Mesenteric fat pad (tissue), 1 donor: ENCODE results near the gene LCTL. TPM values are rescaled to one million over a fixed set of nuclear protein-coding genes. Genes with fewer than 3 reads are reported as not detected.

Experiments used
- DNase-seq: peaks from one replicate; pipeline ENCODE4 v3.0.0-alpha.2; 2020; ENCODE audit warnings: low spot score
- total RNA-seq: library from RNA; stranded (reverse); fragmentation: NEBNext Ultra II Directional; extraction: Animal tissue kit (Norgen Biotek cat#: 25700); gene quantifications from one replicate; pipeline ENCODE4 v1.2.1, GENCODE V29; 2021
- donor health status: DM: yes; HTN: yes; CAD: no.

Gene LCTL
- total RNA-seq, 1 donor from 2014 or later: not detected

- peak; percentile 87 for DNase-seq
Observed at GRCh38 chr15:66566963-66567531, 1.2 kb upstream of the LCTL start.

GRCh38 chr15:66565141-66565641 lies 607 bp downstream of the LCTL start:
- DNase-seq: peak; percentile 75

GRCh38 chr15:66564136-66565041 lies 1.4 kb downstream of the LCTL start:
- peak; percentile 81 for DNase-seq

- DNase-seq: peak; percentile 80
Observed at GRCh38 chr15:66563566-66564110, 2.2 kb downstream of the LCTL start.

- no peak for DNase-seq
Observed at GRCh38 chr15:66563126-66563525, 2.7 kb downstream of the LCTL start.

- DNase-seq: peak; percentile 79
Observed at GRCh38 chr15:66560856-66561525, 4.8 kb downstream of the LCTL start.

- DNase-seq: peak; percentile 24
Observed at GRCh38 chr15:66558271-66558670, 7.5 kb downstream of the LCTL start.

DNA sequence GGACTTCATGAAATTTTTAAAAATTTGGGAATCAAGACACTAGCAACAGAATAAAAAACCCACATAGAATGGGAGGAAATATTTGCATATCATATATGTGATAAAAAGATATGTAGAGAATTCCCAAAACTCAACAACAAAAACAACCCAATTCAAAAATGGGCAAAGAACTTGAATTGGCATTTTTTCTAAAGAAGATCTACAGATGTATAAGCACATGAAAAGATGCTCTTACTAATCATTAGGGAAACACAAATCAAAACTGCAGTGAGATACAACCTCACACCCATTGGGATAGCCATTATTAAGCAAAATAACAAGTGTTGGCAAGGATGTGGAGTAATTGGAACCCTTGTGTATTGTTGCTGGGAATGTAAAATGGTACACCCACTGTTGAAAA lies 10.1 kb downstream of the LCTL start:
- DNase-seq: no peak

- no peak for DNase-seq
Observed at GRCh38 chr15:66545255-66545654, 20.5 kb downstream of the LCTL start.

DNA sequence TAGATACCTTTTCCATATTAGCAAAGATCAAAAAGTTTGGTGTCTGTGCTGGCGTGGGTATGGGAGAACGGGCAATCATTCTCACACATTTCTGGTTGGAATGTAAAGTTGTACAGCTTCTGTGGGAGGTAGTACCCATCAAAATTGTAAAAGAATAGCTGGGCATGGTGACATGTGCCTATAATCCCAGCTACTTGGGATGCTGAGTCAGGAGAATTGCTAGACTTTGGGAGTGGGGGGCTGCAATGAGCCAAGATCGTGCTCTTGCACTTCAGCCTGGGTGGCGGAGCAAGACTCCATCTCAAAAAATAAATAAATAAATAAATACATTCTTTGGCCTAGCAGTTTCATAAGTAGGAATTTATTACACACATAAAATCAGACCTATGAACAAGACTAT lies 22.9 kb downstream of the LCTL start:
- no peak for DNase-seq

DNA sequence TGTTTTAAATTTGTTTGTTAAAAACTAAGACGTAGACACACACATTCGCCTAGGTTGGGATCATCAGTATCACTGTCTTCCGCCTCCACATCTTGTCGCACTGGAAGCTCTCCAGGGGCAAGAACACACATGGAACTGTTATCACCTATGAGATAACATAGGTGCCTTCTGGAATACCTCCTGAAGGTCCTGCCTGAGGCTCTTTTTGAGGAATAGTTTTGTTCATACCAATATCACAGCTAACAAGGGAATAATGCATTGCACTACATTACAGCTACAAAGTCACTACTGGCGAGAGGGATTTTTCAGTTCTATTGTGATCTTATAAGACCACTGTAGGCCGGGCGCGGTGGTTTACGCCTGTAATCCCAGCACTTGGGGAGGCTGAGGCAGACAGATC lies 30.7 kb downstream of the LCTL start:
- DNase-seq: no peak

DNA sequence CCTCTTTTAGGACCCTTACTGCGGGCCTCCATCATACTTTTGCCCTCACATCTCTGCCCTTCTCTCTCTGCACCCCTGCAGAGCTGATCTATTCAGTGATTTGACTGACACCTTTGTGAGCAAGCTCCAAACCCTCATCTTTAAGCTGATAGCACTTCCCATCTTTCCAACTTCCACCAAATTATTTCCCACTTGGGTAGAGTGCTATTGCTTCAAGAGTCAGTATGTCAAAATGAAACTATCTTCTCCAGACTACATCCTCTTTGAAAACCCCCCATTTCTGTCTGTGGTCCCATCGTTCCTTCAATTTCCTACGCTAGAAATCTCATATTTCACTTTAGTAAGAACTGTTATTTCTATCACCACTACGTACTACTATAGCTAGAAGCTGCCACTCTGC lies 41.0 kb downstream of the LCTL start:
- DNase-seq: no peak

DNA sequence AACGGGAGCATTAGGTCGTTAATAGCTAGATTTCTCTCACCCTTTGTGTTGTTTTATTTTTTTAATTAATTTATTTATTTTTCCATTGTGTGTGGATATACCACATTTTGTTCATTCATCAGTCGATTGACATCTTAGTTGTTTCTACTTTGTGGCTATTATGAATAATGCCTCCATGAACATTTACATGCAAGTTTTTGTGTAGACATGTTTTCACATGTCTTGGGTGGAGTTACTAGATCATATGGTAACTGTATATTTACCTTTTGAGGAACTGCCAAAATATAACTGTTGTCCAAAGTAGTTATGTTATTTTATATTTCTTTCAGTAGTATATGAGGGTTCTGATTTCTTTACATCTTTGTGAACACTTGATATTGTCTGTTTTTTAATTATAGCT lies 41.9 kb downstream of the LCTL start:
- no peak for DNase-seq

GRCh38 chr15:66515901-66516322 lies 49.9 kb downstream of the LCTL start:
- DNase-seq: no peak

DNA sequence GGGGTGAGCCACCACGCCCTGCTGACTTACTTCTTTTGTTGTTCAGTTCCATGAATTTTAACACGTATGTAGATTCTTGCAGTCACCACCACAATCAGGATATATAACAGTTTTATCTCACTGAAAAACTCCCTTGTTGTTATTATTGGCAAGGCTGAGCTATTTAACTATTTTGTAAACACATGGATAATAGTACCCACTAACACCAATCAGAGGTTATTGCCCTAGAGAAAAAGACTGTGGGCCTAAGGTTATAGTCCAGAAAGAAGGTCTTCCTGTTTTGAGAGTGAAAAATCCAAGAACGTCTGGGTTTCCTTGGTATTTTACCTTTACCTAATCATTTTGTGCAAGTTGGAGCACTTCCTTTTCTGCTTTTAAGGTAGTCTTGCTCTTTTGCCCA lies 51.2 kb downstream of the LCTL start:
- DNase-seq: no peak

GRCh38 chr15:66508293-66508883 lies 57.4 kb downstream of the LCTL start:
- DNase-seq: no peak

DNA sequence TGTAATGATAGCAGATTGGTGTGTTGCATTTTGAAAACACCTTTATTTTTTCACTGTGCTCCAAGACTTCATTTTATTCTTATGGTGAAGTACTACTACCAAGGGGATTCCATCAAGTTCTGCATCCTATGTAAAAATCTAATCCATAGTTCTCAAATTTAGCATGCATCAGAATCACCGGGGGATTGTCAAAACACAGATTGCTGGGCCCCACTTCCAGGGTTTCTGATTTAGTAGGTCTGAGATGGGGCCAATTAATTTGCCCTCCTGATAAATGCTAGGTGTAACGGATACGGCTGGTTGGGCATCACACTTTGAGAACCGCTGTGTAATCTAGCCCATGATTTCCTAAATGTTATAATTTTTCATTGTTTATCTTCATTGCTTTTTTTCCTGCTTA lies 60.0 kb downstream of the LCTL start:
- DNase-seq: no peak

- no peak for DNase-seq
Observed at GRCh38 chr15:66505430-66505811, 60.4 kb downstream of the LCTL start.

GRCh38 chr15:66504563-66505429 lies 61.0 kb downstream of the LCTL start, which contains the start of the genes RPL4 and ZWILCH:
Gene RPL4 (minus strand): TSS chr15:66504855. CDS start chr15:66504790, 65 bp downstream.
Gene ZWILCH (plus strand): TSS chr15:66505326. CDS start chr15:66505339, 13 bp downstream.
- no peak for DNase-seq
